ENCODE results near the gene ACSBG1. TPM values are rescaled to one million over a fixed set of nuclear protein-coding genes. Genes with fewer than 3 reads are reported as not detected.

Gene ACSBG1
- total and polyA plus RNA-seq, 2 of the 8 experiments (the other 6 are each of a cell fraction or from before 2014, with no cell fraction given): 5.4 to 7.1 TPM

DNA sequence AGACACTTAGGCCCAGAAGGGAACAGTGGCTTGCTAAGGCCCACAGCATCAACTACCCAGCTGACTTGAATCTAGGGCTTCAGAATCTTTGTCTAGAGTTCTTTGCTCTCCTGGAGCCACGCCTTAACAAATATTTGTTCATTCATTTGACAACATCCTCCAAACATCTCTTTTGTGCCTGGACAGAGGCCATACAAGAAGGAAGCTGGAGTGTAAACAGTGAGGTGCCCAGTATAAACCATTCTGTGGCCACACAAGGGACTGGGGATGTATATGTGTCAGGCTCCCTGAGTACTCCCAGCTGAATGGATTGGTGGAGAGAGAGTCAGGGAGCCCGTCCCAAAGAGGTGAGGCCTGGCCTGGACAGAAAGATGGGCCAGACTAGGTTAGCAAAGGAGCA is 106.5 kb downstream of the ACSBG1 start:
- Histone ChIP-seq H3K9ac (replicated peaks in 1 of 4; ENCODE audit: extremely low read depth in 1 of 4, low read depth in 3 of 4, low read length in 3 of 4) (no peak overlapping the region), H3K79me1 (ENCODE audit: low read depth, low read length) (peaks cover 8% of the 10 kb centered on the region), H3K23ac (ENCODE audit: insufficient read length) (no peak overlapping the region), H4K20me1 (replicated peaks in 1 of 2; ENCODE audit: control insufficient read depth in 1 of 2, insufficient read depth in 2 of 2, low read length in 2 of 2) (peaks cover 0 to 2% of the 10 kb centered on the region in 2 experiments), H4K91ac (replicated peaks; ENCODE audit: insufficient read length, low read length) (no peak overlapping the region), H2BK15ac (ENCODE audit: low read length) (no peak overlapping the region), H3K27ac (ENCODE audit: low read depth, low read length) (no peak overlapping the region), H4K5ac (ENCODE audit: insufficient read length, low read depth, low read length) (no peak overlapping the region), H3K4me2 (ENCODE audit: insufficient read depth in 1 of 2, low read depth in 2 of 2, low read length in 2 of 2) (no peak overlapping the region), H3K4me1 (replicated peaks in 1 of 4; ENCODE audit: control insufficient read depth in 3 of 4, insufficient read depth in 4 of 4, low read length in 3 of 4) (peaks cover 0 to 21% (median 14%) of the 10 kb centered on the region in 4 experiments; a peak in 6 of 7 replicates), H2AFZ (ENCODE audit: low read length) (no peak overlapping the region), H3K18ac (ENCODE audit: extremely low read depth, low read length) (no peak overlapping the region), H3K4ac (replicated peaks; ENCODE audit: insufficient read length, low read depth, low read length) (no peak overlapping the region), H2BK20ac (ENCODE audit: low read length) (no peak overlapping the region), H3K79me2 (ENCODE audit: control insufficient read depth in 1 of 2, insufficient read depth in 2 of 2, low read length in 2 of 2) (no peaks in the 10 kb centered on the region), H4K8ac (ENCODE audit: extremely low read depth, insufficient read depth, low read length) (no peak overlapping the region), H3K14ac (ENCODE audit: insufficient read length) (no peak overlapping the region), H2AK5ac (ENCODE audit: low read depth, low read length) (no peak overlapping the region), H2BK5ac (ENCODE audit: low read depth, low read length) (no peak overlapping the region), H3K36me3 (ENCODE audit: control insufficient read depth in 2 of 4, insufficient read depth in 4 of 4, low read length in 3 of 4) (no peaks in the 10 kb centered on the region), H2BK12ac (ENCODE audit: low read depth, low read length) (no peak overlapping the region), H3K56ac (replicated peaks; ENCODE audit: insufficient read length, low read depth, low read length) (no peak overlapping the region), H2BK120ac (replicated peaks; ENCODE audit: low read depth, low read length) (no peak overlapping the region), H3K27me3 (replicated peaks in 1 of 4; ENCODE audit: control insufficient read depth in 3 of 4, extremely low read depth in 1 of 4, insufficient read depth in 3 of 4, low read length in 3 of 4) (no peaks in the 10 kb centered on the region; a peak in 1 of 7 replicates), H3K4me3 (ENCODE audit: extremely low read depth in 1 of 4, insufficient read depth in 2 of 4, low read depth in 3 of 4, low read length in 4 of 4) (no peak overlapping the region), H3K9me3 (ENCODE audit: insufficient read depth in 2 of 2, low read depth in 1 of 2, low read length in 1 of 2) (no peaks in the 10 kb centered on the region), H3K23me2 (ENCODE audit: low read depth, low read length) (peaks cover 12% of the 10 kb centered on the region)
- ChIA-PET CTCF (ENCODE audit: partially characterized antibody) (interaction anchor here (0.6 to 6.8 kb wide), 9 partner anchors 9 to 169 kb away, joined by 3 to 64 read pairs (median 4); no protein-coding TSS in a partner anchor), POLR2A (ENCODE audit: partially characterized antibody) (no interaction called here)
- TF ChIP-seq POU5F1 (IDR thresholded peaks at IDR 0.05; ENCODE audit: low read depth, low read length) (no peak), JUND (IDR thresholded peaks at IDR 0.05; ENCODE audit: low read length) (no peak), RAD21 (IDR thresholded peaks at IDR 0.05 in 1 of 2, conservative IDR thresholded peaks at IDR 0.05 in 1 of 2; ENCODE audit: low read depth in 2 of 2, low read length in 2 of 2) (no peak), TCF12 (IDR thresholded peaks at IDR 0.05; ENCODE audit: low read depth, low read length) (no peak), ZNF274 (IDR thresholded peaks at IDR 0.05; ENCODE audit: borderline replicate concordance, extremely low read depth, low read length) (no peak), TEAD4 (IDR thresholded peaks at IDR 0.05; ENCODE audit: low read depth, low read length) (no peak), GABPA (IDR thresholded peaks at IDR 0.05; ENCODE audit: borderline replicate concordance, insufficient read depth, low read length) (no peak)
- DNase-seq (ENCODE audit: low read depth in 1 of 2, low spot score in 2 of 2) (no peak), FAIRE-seq (no peak)
- WGBS, 2 experiments (ENCODE audit: extremely low coverage in 1 of 2, insufficient coverage in 1 of 2, insufficient read length in 1 of 2, insufficient replicate concordance in 2 of 2, low coverage in 1 of 2, low lambda C conversion rate in 2 of 2, missing lambda C conversion rate in 1 of 2): 77% methylated on average over 2 of the region's 2 CpGs; no CpG with 5 or more reads in 1 of the 2 experiments

Measured in H1 (cell line).